OCI-LY7 (cell line): Measurements from ENCODE around the gene PRM2. TPM values are rescaled to one million over a fixed set of nuclear protein-coding genes. Genes with fewer than 3 reads are reported as not detected.

Experiments
- BruUV-seq: library from RNA; stranded (reverse); fragments of 400-500 nt; replicated peaks from 2 replicates; lab custom pipeline; 2021; lab: Mats Ljungman, UMichigan
- CTCF ChIA-PET: fragments of 300-600 bp; sonication (Branson Sonifier 250); formaldehyde crosslinking; loops from one replicate; lab custom pipeline; 2022; ENCODE audit warnings: antibody characterized with exemption; ENCODE audit not compliant: unreplicated experiment; lab: Charles Lee
- POLR2A ChIA-PET: fragments of 300-600 bp; sonication (Branson Sonifier 250); formaldehyde crosslinking; loops from one replicate; lab custom pipeline; 2022; ENCODE audit warnings: antibody characterized with exemption; lab: Charles Lee
- DNase-seq: peaks from one replicate; pipeline ENCODE4 v3.0.0-alpha.2; 2015; ENCODE audit warnings: low spot score
- H2AFZ ChIP-seq: fragments of 200-600 bp; sonication (generic), shearing (Covaris generic); 2 replicates; pipeline ENCODE4 v1.6.1; 2014; ENCODE audit warnings: mild to moderate bottlenecking, antibody characterized with exemption, low read length, moderate library complexity
- H3K27ac ChIP-seq: fragments of 200-600 bp; sonication (generic); 2 replicates; pipeline ENCODE4 v1.5.1; 2014; ENCODE audit warnings: mixed run types, low read depth, mild to moderate bottlenecking, moderate library complexity, low read length, inconsistent platforms; ENCODE audit not compliant: poor library complexity, severe bottlenecking
- H3K36me3 ChIP-seq: fragments of 200-600 bp; sonication (generic); 2 replicates; pipeline ENCODE4 v1.6.1; 2014; ENCODE audit warnings: mild to moderate bottlenecking, antibody characterized with exemption, low read length, moderate library complexity, mixed read lengths; ENCODE audit not compliant: insufficient read depth
- H3K4me1 ChIP-seq: fragments of 200-600 bp; sonication (generic); 2 replicates; pipeline ENCODE4 v1.5.1; 2014; ENCODE audit warnings: mild to moderate bottlenecking, low read length; ENCODE audit not compliant: insufficient read depth, poor library complexity, severe bottlenecking
- H3K4me2 ChIP-seq: fragments of 200-600 bp; sonication (generic); 2 replicates; pipeline ENCODE4 v1.6.1; 2014; ENCODE audit warnings: mild to moderate bottlenecking, low read length
- H3K4me3 ChIP-seq: fragments of 200-600 bp; sonication (generic); 2 replicates; pipeline ENCODE4 v1.5.1; 2014; ENCODE audit warnings: mild to moderate bottlenecking, low read depth, low read length; ENCODE audit not compliant: poor library complexity, severe bottlenecking
- H3K79me2 ChIP-seq: fragments of 200-600 bp; sonication (generic); 2 replicates; pipeline ENCODE4 v1.6.1; 2016; ENCODE audit warnings: low read depth, mild to moderate bottlenecking, low read length, moderate library complexity, mixed read lengths; ENCODE audit not compliant: insufficient read depth
- H3K9me2 ChIP-seq: fragments of 200-600 bp; sonication (generic); 2 replicates; pipeline ENCODE4 v1.6.1; 2016; ENCODE audit warnings: mild to moderate bottlenecking, low read length, mixed read lengths; ENCODE audit not compliant: insufficient read depth
- H3K9me3 ChIP-seq: fragments of 200-600 bp; sonication (generic); 2 replicates; pipeline ENCODE4 v1.6.1; 2014; ENCODE audit warnings: mild to moderate bottlenecking, mixed run types, low read length, mixed read lengths
- H4K20me1 ChIP-seq: fragments of 200-600 bp; sonication (generic); 2 replicates; pipeline ENCODE4 v1.6.1; 2014; ENCODE audit warnings: mild to moderate bottlenecking, antibody characterized with exemption, low read length, moderate library complexity, mixed read lengths; ENCODE audit not compliant: insufficient read depth
- CTCF ChIP-seq: fragments of 200-600 bp; sonication (generic); conservative IDR thresholded peaks from 2 replicates; pipeline ENCODE4 v1.5.1; 2014; ENCODE audit warnings: mild to moderate bottlenecking, antibody characterized with exemption, low read length, moderate library complexity, mixed read lengths
- EZH2phosphoT487 ChIP-seq: fragments of 200-600 bp; sonication (generic); IDR thresholded peaks from 2 replicates; pipeline ENCODE4 v1.6.1; 2018; ENCODE audit warnings: low read depth, borderline replicate concordance, mild to moderate bottlenecking, mixed run types, antibody characterized with exemption, low read length, moderate library complexity, mixed read lengths
- intact Hi-C: fragments of 100-400 bp; cut with micrococcal nuclease; formaldehyde crosslinking; loops from one replicate; pipeline ENCODE4 v1.10.0; 2022; ENCODE audit not compliant: unreplicated experiment
- total RNA-seq, 2 experiments: library from RNA; depleted of rRNA in 1 of 2; stranded (reverse); fragments of >200 nt in 1 of 2; shearing (Covaris generic) in 1 of 2; gene quantifications; 2 replicates each; pipeline ENCODE4 v1.2.3, GENCODE V29; 2014 to 2022

PRM2 gene
- total RNA-seq, 2 experiments from 2014 or later = not detected

- Histone ChIP-seq H4K20me1 (peaks cover 4% of the 10 kb centered on the region; the same call in 1 of the 2 replicates), H3K9me2 (no peaks in the 10 kb centered on the region), H2AFZ (no peak overlapping the region), H3K79me2 (peaks cover 8% of the 10 kb centered on the region; the same call in 1 of the 2 replicates), H3K4me2 (no peak overlapping the region), H3K36me3 (peaks cover 8% of the 10 kb centered on the region), H3K4me1 (peaks cover 45% of the 10 kb centered on the region), H3K27ac (no peak overlapping the region), H3K9me3 (no peaks in the 10 kb centered on the region), H3K4me3 (no peak overlapping the region)
- no peak for TF ChIP-seq EZH2phosphoT487
- TF ChIP-seq CTCF = no peak
- no peak for DNase-seq
- ChIA-PET CTCF (no interaction called here), POLR2A (interaction anchor here (0.5 to 2.9 kb wide), 2 partner anchors 38 to 106 kb away, joined by 4 to 11 read pairs; no protein-coding TSS in a partner anchor)
- intact Hi-C loops = no loop called here
- no TSS peak for BruUV-seq
Observed at GRCh38 chr16:11259655-11260595, 16.4 kb downstream of the PRM2 start.

GRCh38 chr16:11258553-11259492 is 17.5 kb downstream of the PRM2 start:
- Histone ChIP-seq H3K27ac (peak overlapping the region; percentile 23), H4K20me1 (peaks cover 12% of the 10 kb centered on the region)
- BruUV-seq = no TSS peak

More at GRCh38 chr16:11258553-11259492, 17.5 kb downstream of the PRM2 start:
- Histone ChIP-seq H3K4me1 (peaks cover 37% of the 10 kb centered on the region), H3K9me2 (no peaks in the 10 kb centered on the region), H2AFZ (peak overlapping the region; percentile 7; the same call in 1 of the 2 replicates), H3K4me2 (peak overlapping the region; percentile 79), H3K36me3 (peaks cover 19% of the 10 kb centered on the region), H3K4me3 (peak overlapping the region; percentile 15), H3K9me3 (no peaks in the 10 kb centered on the region), H3K79me2 (peaks cover 19% of the 10 kb centered on the region)
- POLR2A ChIA-PET = interaction anchor here (0.6 to 2.9 kb wide), 5 partner anchors 33 to 98 kb away, joined by 3 to 11 read pairs (median 4); no protein-coding TSS in a partner anchor
- TF ChIP-seq EZH2phosphoT487 (no peak), CTCF (no peak)
- peak; percentile 66 for DNase-seq
- intact Hi-C loops = no loop called here
- CTCF ChIA-PET = interaction anchor here (0.6 kb wide), 1 partner anchor 98 kb away, joined by 3 read pairs; no protein-coding TSS in a partner anchor
